Heart right ventricle (tissue), 16 donors: ENCODE measurements around the gene DVL2. TPM values are rescaled to one million over a fixed set of nuclear protein-coding genes. Genes with fewer than 3 reads are reported as not detected.
A peak's percentile ranks its signal among the peaks of the same experiment; 100 is the strongest.

ENCODE experiments used
- ATAC-seq, 8 donors: fragments of 200-7000 bp; cut with Tn5 transposase; one replicate each; pipeline ENCODE4 v1.9.1; 2020; ENCODE audit warnings: mild to moderate bottlenecking in 8 of 8, moderate library complexity in 8 of 8, moderate number of reproducible peaks in 1 of 8
- DNase-seq, 2 donors: peaks; one replicate each; pipeline ENCODE4 v3.0.0-alpha.2; 2020
- H3K27ac ChIP-seq, 10 donors: fragments of 200-600 bp; sonication (generic) in 2 of 10; one replicate each; pipeline versions ENCODE4 v1.5.0 to v1.8.0; 2020 to 2022; ENCODE audit warnings: mild to moderate bottlenecking in 3 of 10
- H3K27me3 ChIP-seq, 7 donors: fragments of 200-600 bp; one replicate each; pipeline ENCODE4 v1.8.0; 2021 to 2022; ENCODE audit warnings: mild to moderate bottlenecking in 2 of 7
- H3K36me3 ChIP-seq, 9 donors: fragments of 200-600 bp; sonication (generic) in 1 of 9; one replicate each; pipeline versions ENCODE4 v1.5.0 to v1.8.0; 2020 to 2022; ENCODE audit warnings: mild to moderate bottlenecking in 2 of 9
- H3K4me1 ChIP-seq, 9 donors: fragments of 200-600 bp; sonication (generic) in 1 of 9; one replicate each; pipeline versions ENCODE4 v1.5.0 to v1.8.0; 2020 to 2022; ENCODE audit warnings: mild to moderate bottlenecking in 4 of 9
- H3K4me3 ChIP-seq, 10 donors: fragments of 200-600 bp; sonication (generic) in 2 of 10; one replicate each; pipeline versions ENCODE4 v1.5.0 to v1.8.0; 2020 to 2022; ENCODE audit warnings: mild to moderate bottlenecking in 7 of 10, moderate library complexity in 2 of 10
- H3K9me3 ChIP-seq, 11 donors: fragments of 200-600 bp in 10 of 11; sonication (generic) in 2 of 11; one replicate each; pipeline versions ENCODE4 v1.5.0 to v1.8.0; 2013 to 2022; ENCODE audit warnings: mild to moderate bottlenecking in 2 of 11, control low read depth in 1 of 11, moderate library complexity in 1 of 11
- CTCF ChIP-seq, 9 donors: fragments of 200-600 bp; sonication (generic) in 2 of 9; IDR thresholded peaks; one replicate each; pipeline versions ENCODE4 v1.5.0 to v1.8.0; 2021 to 2022; ENCODE audit warnings: antibody characterized with exemption in 9 of 9, mild to moderate bottlenecking in 5 of 9, moderate library complexity in 1 of 9
- WGBS, 2 donors: extraction: QIAGEN DNeasy Blood & Tissue Kit; methylation state at CpG; one replicate each; pipeline ENCODE4 v1.1.7; 2013; ENCODE audit warnings: inconsistent platforms in 1 of 2; 5-methylcytosine and 5-hydroxymethylcytosine counted together
- intact Hi-C, 10 donors: fragments of 100-400 bp; cut with DNase I; formaldehyde crosslinking; loops; one replicate each; pipeline versions ENCODE4 v1.11.1 to v1.14.2; 2022
- polyA plus RNA-seq, 2 donors: library from polyadenylated mRNA; stranded (reverse); fragments of 200-250 nt; gene quantifications; one replicate each; pipeline ENCODE4 v1.2.3, GENCODE V29; 2013
- total RNA-seq, 10 donors: library from RNA; stranded (reverse); fragmentation: NEBNext Ultra II Directional in 3 of 10; extraction: Animal tissue kit (Norgen Biotek cat#: 25700) in 3 of 10; gene quantifications; one replicate each; pipeline versions ENCODE4 v1.2.1 to v1.2.4, GENCODE V29; 2021 to 2023
- donor health status: Arrhythmogenic right ventricular cardiomyopathy.
- donor health status: ischemic (EF 13 %, LVEDD 7.1; RV severe dilation, severe dysfunction).
- donor health status: healthy with polysubstance abuse.
- donor health status: DM: no; HTN: yes; CAD: no.
- donor health status: DM: no; HTN: no; CAD: no.
- donor health status: ischemic (EF 25% LVEDD 6.9; RV normal size, moderate dysfunction).
- donor health status: ischemic (EF 25% LVEDD 5.7; RV mildly dilated, moderate dysfunction).
- donor health status: healthy.
- donor health status: DM: yes; HTN: yes; CAD: no.
- donor health status: Ischemic cardiomyopathy.
- donor health status: ischemic (EF 35%, LVEDD 5.7; RV mildly dilated, moderate dysfunction).
- donor health status: nonischemic (EF 11% LVEDD 7.7; RV severe dilation, severe dysfunction).
- donor health status: DM: yes; HTN: yes; CAD: no.
- donor health status: PGD.
- donor health status: ischemic (EF 29% LVEDD 5.4; RV normal size, mild dysfunction).
- donor health status: nonischemic (EF 23%, LVEDD 6.1; RV moderate dilation, normal function).

DVL2 gene
- total and polyA plus RNA-seq, 12 donors: 10.0 to 25.6 (median 18.0) TPM

- peak within 1 kb of the TSS; percentile 96 to 100 (median 99) for H3K27ac ChIP-seq
- no peak for TF ChIP-seq CTCF (IDR thresholded peaks at IDR 0.05)
- no peaks in the 10 kb centered on the region for H3K27me3 ChIP-seq
- H3K36me3 ChIP-seq: peaks cover 0 to 42% (median 24%) of the 10 kb centered on the region in 9 donors
- H3K4me3 ChIP-seq: peak within 1 kb of the TSS; percentile 65 to 100 (median 90)
- 1% methylated on average over 32 to 41 of the region's 41 CpGs for WGBS, 2 donors
- no peaks in the 10 kb centered on the region for H3K9me3 ChIP-seq
- ATAC-seq (peak; percentile 93 to 96 (median 95)), DNase-seq (peak; percentile 97 to 99)
- intact Hi-C loops: loop anchor here in 4 of 10 donors (2.0 to 10.0 kb wide), 5 partner anchors 29 to 323 kb away; partner anchors contain the start of genes CD68 (in 1 of the 4), SENP3 (in 1 of the 4) and SLC2A4 (in 1 of the 4)
- H3K4me1 ChIP-seq: peaks cover 13 to 57% (median 41%) of the 10 kb centered on the region in 9 donors
Measured at GRCh38 chr17:7251661-7252175, 17.4 kb upstream of the DVL2 start, which contains the start of gene CTDNEP1. Gene CTDNEP1 (minus strand): TSS chr17:7251734. CDS start chr17:7251296, 438 bp downstream.

DNA sequence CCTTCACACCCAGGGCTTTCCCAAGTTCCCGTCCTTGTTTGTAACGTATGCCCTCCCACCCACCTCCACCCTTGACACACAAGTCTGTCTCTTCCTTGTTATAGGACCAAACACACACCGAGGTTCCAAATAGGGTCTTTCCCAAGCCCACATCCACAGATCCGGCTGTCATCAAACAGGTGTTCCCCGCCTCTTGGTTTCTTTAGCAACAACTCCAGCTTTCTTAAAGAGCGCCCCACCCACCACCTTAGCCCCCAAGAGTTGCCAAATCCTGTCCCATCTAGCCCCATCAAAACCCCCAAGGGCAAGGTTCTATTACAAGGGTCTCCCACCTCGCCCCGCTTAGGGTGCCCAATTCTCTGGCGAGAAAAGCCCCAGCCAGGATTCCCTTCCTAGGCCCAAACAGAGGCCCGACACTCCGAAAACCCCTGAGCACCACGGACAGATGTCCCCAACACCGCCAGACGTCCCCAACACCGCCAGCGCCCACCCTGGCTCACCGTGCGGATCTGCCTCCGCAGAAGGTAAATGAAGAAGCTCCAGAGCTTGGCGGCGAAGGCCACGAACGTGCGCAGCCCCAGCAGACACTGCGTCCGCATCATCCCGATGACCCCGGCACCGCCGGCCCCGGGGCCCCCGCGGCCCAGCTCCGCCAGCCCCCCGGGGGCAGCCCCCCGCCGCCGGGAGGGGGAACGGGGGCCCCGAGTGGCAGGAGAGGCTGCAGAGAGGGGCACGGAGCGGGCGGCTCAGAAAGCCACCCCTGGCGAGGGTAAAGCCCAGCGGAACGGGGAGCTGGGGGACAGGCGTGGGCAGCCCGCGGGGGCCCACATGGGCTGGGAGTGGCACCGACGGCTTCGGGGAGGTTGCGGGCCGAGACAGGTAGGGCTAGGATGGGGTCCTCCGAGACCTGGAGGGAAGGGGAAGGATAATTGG lies 16.6 kb upstream of the DVL2 start:
- Histone ChIP-seq H3K27ac (peak overlapping the region; percentile 96 to 100 (median 99)), H3K36me3 (peaks cover 0 to 42% (median 23%) of the 10 kb centered on the region in 9 donors), H3K9me3 (no peaks in the 10 kb centered on the region), H3K4me3 (peak overlapping the region; percentile 65 to 100 (median 90)), H3K4me1 (peaks cover 13 to 57% (median 41%) of the 10 kb centered on the region in 9 donors), H3K27me3 (no peaks in the 10 kb centered on the region)
- DNase-seq: no peak
- 1 to 3% methylated on average over 45 to 55 of the region's 55 CpGs for WGBS, 2 donors
- peak in 2 of 8 donors; percentile 0 for ATAC-seq
- TF ChIP-seq CTCF (IDR thresholded peaks at IDR 0.05): no peak
- intact Hi-C loops: loop anchor here in 3 of 10 donors (5.0 to 10.0 kb wide), 3 partner anchors 46 to 324 kb away; partner anchors contain the start of genes CD68 (in 1 of the 3) and SENP3 (in 1 of the 3)

DNA sequence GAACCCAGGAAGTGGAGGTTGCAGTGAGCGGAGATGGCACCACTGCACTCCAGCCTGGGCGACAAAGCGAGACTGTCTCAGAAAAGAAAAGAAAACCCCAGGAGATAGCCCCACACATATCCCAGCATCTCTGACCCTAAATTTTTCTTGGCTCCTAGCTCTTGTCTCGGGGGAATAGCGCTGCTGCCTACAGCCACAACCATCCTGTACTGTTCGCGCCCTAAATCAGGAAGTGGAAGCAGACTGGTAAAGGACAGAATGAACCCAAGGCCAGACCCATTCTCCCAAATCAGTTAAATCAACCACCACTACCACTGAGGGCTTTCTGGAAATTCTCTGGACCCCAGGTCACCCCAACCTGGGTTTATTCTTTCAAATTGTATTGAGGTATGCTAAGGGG lies 15.5 kb upstream of the DVL2 start:
- intact Hi-C loops: loop anchor here in 3 of 10 donors (5.0 to 10.0 kb wide), 3 partner anchors 47 to 325 kb away; partner anchors contain the start of genes CD68 (in 1 of the 3) and SENP3 (in 1 of the 3)
- Histone ChIP-seq H3K36me3 (peaks cover 0 to 42% (median 19%) of the 10 kb centered on the region in 9 donors), H3K4me1 (peaks cover 13 to 57% (median 41%) of the 10 kb centered on the region in 9 donors), H3K9me3 (no peaks in the 10 kb centered on the region), H3K4me3 (peak overlapping the region in 9 of 10 donors; percentile 65 to 100 (median 91)), H3K27me3 (no peaks in the 10 kb centered on the region), H3K27ac (peak overlapping the region in 9 of 10 donors; percentile 6 to 100 (median 99))
- 80 to 84% methylated on average over 7 of the region's 7 CpGs for WGBS, 2 donors
- TF ChIP-seq CTCF (IDR thresholded peaks at IDR 0.05): no peak
- DNase-seq (no peak), ATAC-seq (no peak)

DNA sequence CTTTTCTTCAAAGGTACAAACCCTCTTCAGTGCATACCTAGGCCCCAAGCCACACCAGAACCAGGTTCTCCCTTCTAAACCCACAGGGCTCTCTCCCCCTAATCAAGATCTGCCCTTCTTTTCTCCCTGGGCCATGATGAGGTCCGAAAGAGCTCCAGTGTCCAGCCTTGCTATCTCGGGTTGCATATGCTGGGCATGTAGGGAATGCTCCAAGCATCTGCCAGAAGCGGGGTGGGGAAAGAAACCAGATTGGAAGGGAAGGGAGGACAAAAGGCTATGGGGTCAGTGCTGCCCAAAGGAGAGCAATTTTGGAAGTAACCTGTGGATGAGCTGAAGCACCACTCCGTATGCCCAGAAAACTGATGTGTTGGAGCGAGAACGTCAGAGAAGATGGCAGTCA lies 14.9 kb upstream of the DVL2 start:
- H3K27me3 ChIP-seq: no peaks in the 10 kb centered on the region
- DNase-seq (no peak), ATAC-seq (no peak)
- peaks cover 13 to 57% (median 41%) of the 10 kb centered on the region in 9 donors for H3K4me1 ChIP-seq
- H3K4me3 ChIP-seq: peak overlapping the region in 2 of 10 donors; percentile 86 to 100
- peak overlapping the region in 8 of 10 donors; percentile 33 to 100 (median 98) for H3K27ac ChIP-seq
- H3K36me3 ChIP-seq: peaks cover 0 to 42% (median 18%) of the 10 kb centered on the region in 9 donors
- intact Hi-C loops: no loop called here
- no peak for TF ChIP-seq CTCF (IDR thresholded peaks at IDR 0.05)
- 60 to 73% methylated on average over 6 of the region's 6 CpGs for WGBS, 2 donors
- H3K9me3 ChIP-seq: no peaks in the 10 kb centered on the region
